ENCODE results near the gene SPSB1.

DNA sequence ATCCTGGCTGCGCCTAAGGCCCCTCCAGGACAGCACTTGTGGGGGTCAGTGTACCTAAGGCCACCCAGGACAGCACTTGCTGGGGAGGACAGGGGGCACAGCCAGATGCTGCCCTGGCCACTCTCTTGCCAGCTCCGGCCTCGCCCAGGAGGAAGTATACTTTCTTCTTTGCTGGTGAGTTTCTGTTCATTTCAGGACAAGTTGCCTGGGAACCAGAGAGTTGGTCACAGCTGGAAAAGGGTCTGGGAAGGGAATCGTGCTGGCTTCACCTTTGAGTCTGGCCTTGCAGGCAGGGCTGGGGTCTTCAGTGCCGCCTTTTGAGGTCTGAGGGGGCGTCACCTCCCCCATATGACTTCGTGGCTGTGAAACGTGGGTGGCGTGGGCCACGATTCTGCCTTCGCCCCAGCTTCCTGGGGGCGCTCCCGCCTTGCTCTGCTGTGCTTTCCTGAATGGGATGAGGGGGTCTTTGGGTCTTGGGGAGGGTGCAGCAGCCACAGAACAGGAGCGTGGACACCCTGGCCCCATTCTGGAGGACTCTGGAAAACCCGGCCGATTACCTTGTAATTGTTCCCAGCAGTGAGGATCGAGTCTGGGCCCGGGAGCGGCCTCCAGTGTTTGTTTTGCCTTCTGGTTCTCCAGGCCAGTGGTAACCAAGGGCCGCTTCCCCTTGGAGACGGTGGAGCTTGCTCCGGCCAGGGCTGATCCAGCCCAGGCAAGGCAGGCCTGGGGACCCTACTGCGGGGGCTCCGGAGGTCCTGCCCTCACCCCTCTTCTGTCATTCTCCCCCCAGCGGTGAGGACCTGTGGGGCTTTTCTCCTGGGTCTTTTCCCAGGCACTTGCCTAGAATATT, 45.9 kb downstream of the SPSB1 start:
- TF ChIP-seq, protein P1, sequence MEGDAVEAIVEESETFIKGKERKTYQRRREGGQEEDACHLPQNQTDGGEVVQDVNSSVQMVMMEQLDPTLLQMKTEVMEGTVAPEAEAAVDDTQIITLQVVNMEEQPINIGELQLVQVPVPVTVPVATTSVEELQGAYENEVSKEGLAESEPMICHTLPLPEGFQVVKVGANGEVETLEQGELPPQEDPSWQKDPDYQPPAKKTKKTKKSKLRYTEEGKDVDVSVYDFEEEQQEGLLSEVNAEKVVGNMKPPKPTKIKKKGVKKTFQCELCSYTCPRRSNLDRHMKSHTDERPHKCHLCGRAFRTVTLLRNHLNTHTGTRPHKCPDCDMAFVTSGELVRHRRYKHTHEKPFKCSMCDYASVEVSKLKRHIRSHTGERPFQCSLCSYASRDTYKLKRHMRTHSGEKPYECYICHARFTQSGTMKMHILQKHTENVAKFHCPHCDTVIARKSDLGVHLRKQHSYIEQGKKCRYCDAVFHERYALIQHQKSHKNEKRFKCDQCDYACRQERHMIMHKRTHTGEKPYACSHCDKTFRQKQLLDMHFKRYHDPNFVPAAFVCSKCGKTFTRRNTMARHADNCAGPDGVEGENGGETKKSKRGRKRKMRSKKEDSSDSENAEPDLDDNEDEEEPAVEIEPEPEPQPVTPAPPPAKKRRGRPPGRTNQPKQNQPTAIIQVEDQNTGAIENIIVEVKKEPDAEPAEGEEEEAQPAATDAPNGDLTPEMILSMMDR (conservative IDR thresholded peaks at IDR 0.05) = no peak
- no peak for TF ChIP-seq EZH2 (IDR thresholded peaks at IDR 0.05; ENCODE audit: low read depth)
